ENCODE data around the gene DNAJA4. TPM values are rescaled to one million over a fixed set of nuclear protein-coding genes. Genes with fewer than 3 reads are reported as not detected.

Gene DNAJA4
- total and polyA plus RNA-seq, 2 experiments from 2014 or later: 5.0 to 12.5 TPM

- no peaks in the 10 kb centered on the region; the same call in 2 of the 3 replicates for H3K9me3 Mint-ChIP-seq
- no peak overlapping the region for H3K4me3 Mint-ChIP-seq
- Histone ChIP-seq H3K27ac (ENCODE audit: low read depth) (no peak overlapping the region), H3K9me2 (ENCODE audit: insufficient read depth) (no peaks in the 10 kb centered on the region), H4K20me1 (replicated peaks; ENCODE audit: insufficient read depth) (no peaks in the 10 kb centered on the region), H3K36me3 (ENCODE audit: insufficient read depth) (no peaks in the 10 kb centered on the region), H3K4me1 (ENCODE audit: insufficient read depth) (no peaks in the 10 kb centered on the region; the same call in 1 of the 2 replicates), H3K27me3 (ENCODE audit: insufficient read depth) (no peaks in the 10 kb centered on the region), H3F3A (replicated peaks; ENCODE audit: low read depth) (no peaks in the 10 kb centered on the region), H3K4me2 (no peak overlapping the region), H3K4me3 (no peak overlapping the region), H2AFZ (no peak overlapping the region), H3K79me2 (replicated peaks; ENCODE audit: insufficient read depth) (no peaks in the 10 kb centered on the region)
- ATAC-seq (no peak), DNase-seq (ENCODE audit: low spot score) (no peak)
- no peak for TF ChIP-seq REST (IDR thresholded peaks at IDR 0.05; ENCODE audit: unreplicated experiment)
- TF ChIP-seq EZH2 (IDR thresholded peaks at IDR 0.05; ENCODE audit: low read depth, unreplicated experiment): no peak
- no peak for TF ChIP-seq JUNB (IDR thresholded peaks at IDR 0.05; ENCODE audit: unreplicated experiment)
- no peak for TF ChIP-seq POLR2AphosphoS5 (IDR thresholded peaks at IDR 0.05; ENCODE audit: low read depth)
- TF ChIP-seq EZH2phosphoT487 (IDR thresholded peaks at IDR 0.05; ENCODE audit: unreplicated experiment): no peak
- no peak for TF ChIP-seq ZNF114 (CRISPR knock-in tag; IDR thresholded peaks at IDR 0.05)
- TF ChIP-seq ZNF462 (CRISPR knock-in tag; IDR thresholded peaks at IDR 0.05): no peak
- no peak for TF ChIP-seq CREB1 (CRISPR knock-in tag; IDR thresholded peaks at IDR 0.05; ENCODE audit: low read depth)
- TF ChIP-seq CTCF (conservative IDR thresholded peaks at IDR 0.05; ENCODE audit: low read depth in 2 of 2): no peak
- TF ChIP-seq ETS1 (IDR thresholded peaks at IDR 0.05): no peak
- no peak for TF ChIP-seq STAT1 (IDR thresholded peaks at IDR 0.05; ENCODE audit: unreplicated experiment)
- no peak for TF ChIP-seq NANOG (IDR thresholded peaks at IDR 0.05; ENCODE audit: borderline replicate concordance)
- no peak for TF ChIP-seq ZNF331 (CRISPR knock-in tag; IDR thresholded peaks at IDR 0.05; ENCODE audit: low read depth)
- H3K27ac Mint-ChIP-seq: no peak overlapping the region
- H3K4me1 Mint-ChIP-seq: peaks cover 6% of the 10 kb centered on the region; the same call in 2 of the 3 replicates
- peaks cover 3% of the 10 kb centered on the region; the same call in 1 of the 3 replicates for H3K36me3 Mint-ChIP-seq (ENCODE audit: low read depth)
- H3K27me3 Mint-ChIP-seq (ENCODE audit: insufficient read depth, low read depth, poor library complexity): no peaks in the 10 kb centered on the region
These were observed 41.5 kb upstream of the DNAJA4 start for GRCh38 chr15:78222745-78223395.
